Stimulated activated CD4-positive, alpha-beta T cell treated with anti-CD3 and anti-CD28 coated beads, Interleukin-4, amount 100 ng/mL, for 24 hours (primary cell): ENCODE measurements around the gene LRRC4C.

Experiments
- DNase-seq: peaks from one replicate; pipeline ENCODE4 v3.0.0-alpha.2; 2020

The LRRC4C gene

DNA sequence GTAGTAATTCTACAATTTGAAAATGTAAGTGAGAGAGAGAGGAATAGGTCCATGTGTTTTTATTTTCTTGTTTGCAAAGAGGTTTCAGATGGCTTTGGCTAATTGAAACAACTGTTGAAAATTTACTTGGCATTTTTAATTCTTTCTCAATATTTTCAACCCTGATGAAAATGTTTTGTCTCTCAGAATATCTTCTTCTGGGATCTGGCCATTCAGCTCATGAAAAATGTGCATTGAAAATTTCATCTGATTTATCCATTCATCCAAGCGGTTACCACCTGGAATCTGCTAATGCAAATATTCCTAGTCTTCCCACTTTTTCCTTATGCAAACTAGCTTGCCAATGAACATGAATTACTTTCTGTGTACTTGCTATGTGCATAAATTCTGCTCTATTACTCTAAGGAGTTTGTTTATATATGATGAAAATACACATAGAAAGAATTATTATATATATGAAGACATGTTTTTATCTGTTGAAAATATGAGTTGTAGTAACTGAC is 621.2 kb downstream of the LRRC4C start:
- no peak for DNase-seq

DNA sequence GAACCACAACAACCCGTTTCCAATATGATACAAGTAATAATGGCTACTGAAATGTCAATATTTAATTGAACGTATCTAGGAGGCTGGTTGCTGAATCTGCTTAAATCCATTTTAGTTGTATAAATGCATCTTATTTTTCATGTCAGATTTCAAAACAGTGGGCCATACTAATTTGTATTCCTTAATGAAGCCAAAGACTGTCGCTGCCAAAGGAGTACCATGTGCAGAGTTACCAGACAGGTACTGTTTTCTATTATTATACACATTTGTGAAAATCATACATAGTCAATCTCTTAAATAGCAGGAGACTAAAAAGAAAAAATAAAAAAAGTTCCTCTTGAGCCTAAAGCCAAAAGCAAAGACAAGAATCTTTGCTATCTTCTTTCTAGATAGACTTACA is 632.3 kb downstream of the LRRC4C start:
- DNase-seq, result no peak

DNA sequence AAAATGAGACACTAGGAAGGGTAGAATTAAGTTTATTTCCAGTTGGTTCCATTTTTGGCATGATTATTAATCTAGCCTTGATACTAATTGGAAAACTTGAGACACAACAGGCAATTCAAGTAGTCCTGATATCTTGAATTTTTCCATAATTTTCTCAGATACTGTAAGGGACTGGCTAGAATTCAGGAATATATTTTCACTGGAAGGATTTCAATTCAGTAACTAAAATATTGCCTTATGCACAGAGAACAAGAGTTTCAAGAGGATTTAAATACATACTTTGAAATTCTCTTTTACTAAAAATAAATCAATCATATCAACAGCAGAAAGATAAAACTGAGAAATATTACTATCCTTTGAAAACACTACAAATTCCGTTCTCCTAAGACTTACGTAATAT is 632.9 kb downstream of the LRRC4C start:
- no peak for DNase-seq

DNA sequence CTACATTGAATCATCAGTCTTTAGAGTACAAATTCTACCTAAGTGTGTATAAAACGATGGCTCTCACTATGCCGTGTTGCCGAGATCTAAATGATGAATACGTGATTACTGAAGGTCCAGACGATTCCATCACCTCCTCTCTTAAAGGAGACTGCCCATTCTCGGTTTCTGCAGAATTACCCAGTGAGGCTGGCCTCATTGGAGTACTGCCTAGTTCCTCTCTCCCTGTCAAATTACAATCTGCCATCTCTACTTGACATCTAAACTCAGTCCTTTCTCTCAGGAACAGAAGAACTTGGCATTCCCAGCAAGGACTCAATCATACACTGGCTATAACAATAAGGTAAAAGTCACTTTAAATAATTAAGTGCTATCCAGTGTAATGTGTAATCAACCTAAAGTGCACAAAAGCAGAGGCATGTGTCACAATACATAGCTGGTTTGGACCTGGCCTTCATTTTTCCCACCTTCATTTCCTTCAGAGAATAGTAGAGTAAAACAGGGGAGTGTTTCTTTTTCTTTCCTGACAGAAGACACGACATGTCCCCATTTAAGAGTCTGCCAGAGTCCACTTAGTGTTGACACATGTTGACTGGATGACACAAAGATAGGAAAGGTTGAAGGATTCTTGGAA is 634.1 kb downstream of the LRRC4C start:
- no peak for DNase-seq

DNA sequence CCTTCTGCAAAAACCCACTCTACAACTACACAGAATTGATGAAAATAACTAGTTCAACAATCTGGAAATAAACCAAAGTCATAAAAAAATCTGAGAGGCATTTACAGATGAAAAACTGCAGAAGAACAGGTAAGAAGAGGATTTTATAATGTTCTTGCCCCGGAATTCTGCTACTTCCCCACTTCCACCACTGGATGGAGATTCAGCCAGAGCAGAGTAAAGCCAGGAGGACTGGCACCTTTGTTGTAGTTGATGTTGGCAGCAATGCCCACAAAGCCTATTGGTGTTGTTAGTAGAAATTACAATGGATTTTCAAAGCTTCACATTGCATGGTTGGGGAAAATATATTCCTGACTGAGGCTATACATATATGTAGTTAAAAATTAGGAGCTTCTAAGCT is 640.2 kb downstream of the LRRC4C start:
- no peak for DNase-seq

DNA sequence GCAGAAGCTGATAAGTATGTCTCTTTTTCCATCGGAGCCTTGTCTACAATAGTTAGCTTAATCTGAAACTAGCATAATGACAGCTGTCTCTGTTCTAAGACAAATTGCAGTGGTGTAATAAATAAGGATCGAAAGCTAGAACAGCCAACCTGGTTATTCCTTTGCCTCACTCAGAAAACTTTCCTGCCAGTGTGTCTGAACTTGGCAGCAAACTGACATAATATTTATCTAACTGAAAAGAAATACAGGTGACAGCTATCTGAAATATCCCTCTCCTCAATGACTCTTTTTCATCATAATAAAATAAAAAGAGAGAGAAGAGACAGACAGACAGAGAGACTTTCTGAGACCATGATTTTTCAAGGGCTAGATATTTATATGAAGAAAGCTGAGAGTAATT is 642.5 kb downstream of the LRRC4C start:
- DNase-seq, result no peak

DNA sequence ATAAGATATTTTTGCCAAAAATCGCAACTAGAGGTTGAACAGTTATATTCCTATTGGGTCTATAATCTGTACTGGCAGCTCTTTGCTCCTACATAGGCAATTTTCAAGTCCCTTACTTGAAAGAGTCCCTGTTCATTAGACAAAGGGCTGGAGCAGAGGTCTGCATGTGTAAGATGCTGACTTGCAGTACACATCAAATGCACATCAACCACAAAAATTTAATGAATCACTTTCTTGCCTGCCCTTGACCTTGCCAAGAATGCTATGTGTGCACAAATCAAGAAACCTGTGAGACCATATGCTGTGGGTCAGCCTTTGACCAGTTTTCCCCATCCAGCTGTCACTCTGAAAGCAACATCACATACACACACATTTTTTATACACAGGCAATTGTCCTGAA is 661.5 kb downstream of the LRRC4C start:
- DNase-seq, result no peak

DNA sequence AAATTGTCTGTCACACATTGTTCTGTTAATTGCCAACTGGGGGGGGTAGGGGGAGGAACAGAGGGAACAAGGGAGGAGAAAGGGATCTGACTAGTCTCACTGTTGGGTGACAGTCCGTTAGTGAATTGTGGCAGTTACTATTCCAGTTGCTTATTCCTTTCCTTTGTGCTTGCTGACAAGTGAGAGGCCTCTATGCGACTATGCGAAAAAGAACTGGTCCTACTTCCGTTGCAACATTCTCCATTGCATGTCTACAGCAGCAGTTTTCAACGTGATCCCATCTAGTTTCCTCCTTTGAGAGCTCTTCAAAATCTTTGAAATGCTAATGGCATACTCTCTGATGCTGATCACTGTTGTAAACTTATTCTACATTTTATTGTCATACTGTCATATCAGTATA is 672.2 kb downstream of the LRRC4C start:
- no peak for DNase-seq

DNA sequence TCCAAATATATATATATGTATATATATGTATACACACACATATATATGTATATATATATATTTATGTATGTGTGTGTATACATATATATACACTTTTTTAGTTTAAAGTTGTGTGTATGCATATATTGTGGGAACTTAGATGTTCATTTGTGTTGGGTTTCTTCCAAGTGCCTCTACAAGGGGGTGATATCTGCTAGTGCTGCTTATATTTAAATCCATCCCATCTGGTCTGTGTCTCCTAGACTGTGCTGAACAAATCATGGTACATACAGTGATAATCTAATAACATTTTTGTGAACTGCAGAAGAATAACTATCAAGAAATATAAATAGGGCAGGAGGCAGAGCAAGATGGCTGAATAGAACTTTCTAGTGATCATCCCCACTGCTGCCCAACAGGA is 696.4 kb downstream of the LRRC4C start:
- no peak for DNase-seq

DNA sequence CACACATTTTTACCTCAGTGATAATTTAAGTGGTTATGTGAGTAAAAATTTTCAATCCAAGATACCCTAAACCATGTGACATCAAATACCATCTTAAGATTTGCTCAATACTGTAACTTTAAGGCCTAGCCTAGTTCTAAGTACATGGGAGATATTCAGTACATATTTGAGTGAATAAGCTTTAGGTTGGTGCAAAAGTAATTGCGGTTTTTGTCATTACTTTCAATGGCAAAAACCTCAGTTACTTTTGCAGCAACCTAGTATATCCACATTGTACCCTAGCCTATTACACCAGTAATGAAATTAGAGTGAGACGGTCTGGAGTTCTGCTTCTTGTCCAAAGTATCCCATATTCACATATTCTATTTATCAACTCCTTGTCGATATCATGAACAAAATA is 700.1 kb downstream of the LRRC4C start:
- no peak for DNase-seq

DNA sequence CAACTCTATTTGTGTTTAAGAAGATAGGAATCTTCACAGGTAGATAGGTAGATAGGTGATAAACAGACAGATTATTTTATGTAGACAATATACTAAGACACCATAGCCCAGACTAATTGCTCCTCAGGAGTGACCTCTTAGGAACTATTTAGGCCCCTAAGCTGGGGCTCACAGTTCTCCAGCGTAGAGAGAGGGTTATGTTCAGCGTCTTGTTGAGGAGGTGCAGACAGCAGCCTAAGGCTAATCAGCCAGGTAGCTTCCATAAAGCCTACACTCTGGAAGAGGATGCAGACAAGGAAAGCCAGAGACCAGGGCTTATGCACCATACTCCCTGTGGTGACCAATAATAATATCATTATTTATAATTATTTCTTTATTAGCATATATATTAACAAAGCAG is 705.2 kb downstream of the LRRC4C start:
- DNase-seq, result no peak

DNA sequence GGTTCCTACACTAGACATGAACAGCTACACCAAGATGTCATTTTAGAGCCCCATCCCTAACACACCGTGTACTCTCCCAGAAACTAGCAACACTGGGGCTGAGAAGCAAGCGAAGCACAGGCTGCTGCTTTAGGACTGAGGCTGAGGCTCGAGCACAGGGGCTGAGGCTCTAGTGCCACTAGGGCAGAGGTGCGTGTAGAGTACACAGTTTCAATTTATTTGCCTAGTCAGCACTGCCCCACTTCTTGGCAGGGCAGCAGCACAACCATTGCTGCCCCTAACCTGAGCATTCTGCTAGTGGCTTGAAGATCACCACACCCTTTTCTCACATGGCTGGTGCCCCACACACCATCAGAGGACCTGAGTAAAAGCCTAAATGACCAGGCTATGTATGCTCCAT is 713.2 kb downstream of the LRRC4C start:
- no peak for DNase-seq

DNA sequence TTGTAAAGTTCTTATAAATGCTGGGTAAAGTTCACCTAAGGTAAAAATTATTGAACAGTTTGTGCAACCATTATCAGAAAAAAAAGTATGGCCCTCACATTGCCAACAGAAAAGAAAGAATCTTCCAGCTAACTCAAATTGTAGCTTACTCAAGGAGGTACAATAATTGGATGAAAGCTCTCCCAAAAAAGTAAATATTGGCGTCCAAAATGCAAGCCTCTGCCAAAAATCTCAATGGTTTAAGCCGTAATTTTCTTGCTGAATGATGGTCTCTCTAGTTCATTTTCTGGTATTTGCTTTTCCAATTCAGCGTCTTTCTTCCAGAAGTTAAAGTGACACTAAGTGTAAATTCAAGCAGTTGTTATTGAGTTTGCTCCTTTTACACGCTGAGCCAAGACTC is 727.3 kb downstream of the LRRC4C start:
- no peak for DNase-seq

DNA sequence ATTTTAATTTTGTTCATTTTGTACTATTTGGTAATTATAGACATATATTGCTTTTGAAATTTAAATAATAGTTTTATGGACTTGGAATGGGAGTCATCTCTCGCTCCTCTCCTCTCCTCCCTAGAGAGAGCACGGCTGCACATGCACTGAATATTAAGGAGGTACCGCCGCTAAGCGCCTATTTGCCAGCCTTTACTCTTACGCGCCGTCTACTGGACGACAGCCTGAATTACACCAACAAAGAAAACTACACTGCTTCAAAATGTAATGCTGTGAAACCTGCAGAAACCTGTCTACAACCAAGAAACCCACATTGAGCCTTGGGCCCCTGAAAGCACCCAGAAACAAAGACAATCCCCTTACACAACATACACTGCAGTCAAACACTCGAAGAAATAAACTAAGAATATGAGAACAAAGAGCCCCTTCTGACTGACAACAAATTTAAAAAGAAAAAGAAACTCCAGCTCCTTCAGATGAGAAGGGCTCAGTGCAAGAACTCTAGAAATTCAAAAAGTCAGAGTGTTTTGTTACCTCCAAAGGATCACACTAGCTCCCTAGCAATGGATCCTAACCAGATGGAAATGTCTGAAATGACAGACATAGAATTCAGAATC is 737.2 kb downstream of the LRRC4C start:
- no peak for DNase-seq

DNA sequence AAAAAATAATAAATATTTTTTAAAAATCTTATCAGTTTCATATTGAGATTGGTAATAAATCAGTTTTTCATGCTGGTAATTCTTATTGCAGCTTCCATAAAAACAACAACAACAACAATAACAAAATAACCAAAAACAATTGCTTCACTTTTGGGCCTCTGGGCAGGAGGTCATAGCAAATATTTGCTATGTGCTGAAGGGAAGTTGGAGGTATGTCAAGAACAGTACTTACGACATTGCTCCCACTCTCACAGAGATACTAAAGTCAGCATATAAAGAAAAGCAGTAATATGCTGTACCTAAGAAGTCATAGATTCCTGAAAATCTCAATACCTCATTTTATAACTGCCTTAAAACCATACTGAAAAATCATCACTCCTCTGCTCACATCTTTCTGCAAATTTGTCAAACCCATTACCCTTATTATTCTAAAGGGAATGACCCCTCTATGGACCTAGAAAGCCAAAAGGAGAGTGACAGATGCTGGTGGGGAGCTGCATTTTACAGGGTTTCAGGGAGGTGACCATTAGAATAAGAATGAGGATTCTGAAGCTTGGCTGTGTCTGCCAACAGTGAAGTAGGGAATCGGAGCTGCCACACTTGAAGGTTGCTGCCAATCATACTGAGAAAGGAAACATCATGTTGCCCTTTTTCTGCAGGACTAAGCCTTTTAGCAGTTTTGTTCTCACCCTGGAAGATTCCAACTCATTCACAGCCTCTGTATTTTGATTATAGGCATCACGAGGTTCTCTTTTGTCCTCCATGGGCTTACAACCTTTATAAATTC is 742.9 kb downstream of the LRRC4C start:
- no peak for DNase-seq

DNA sequence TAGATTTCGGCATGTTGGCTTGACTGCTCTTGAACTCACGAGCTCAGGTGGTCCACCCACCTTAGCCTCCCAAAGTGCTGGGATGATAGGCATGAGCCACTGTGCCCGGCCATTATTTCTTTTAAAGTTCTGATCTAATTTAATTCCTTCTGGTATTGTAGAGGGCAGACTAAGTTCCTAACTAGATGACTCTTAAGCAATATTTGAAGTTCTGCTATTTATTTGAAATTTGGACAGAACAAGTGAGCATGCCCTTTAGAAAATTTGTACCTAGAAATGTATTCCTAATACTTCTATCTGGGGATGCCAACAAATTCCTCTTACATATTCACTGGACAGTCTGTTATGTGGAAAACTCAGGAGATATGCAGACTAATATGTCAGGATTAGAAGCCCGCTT is 746.4 kb downstream of the LRRC4C start:
- no peak for DNase-seq

DNA sequence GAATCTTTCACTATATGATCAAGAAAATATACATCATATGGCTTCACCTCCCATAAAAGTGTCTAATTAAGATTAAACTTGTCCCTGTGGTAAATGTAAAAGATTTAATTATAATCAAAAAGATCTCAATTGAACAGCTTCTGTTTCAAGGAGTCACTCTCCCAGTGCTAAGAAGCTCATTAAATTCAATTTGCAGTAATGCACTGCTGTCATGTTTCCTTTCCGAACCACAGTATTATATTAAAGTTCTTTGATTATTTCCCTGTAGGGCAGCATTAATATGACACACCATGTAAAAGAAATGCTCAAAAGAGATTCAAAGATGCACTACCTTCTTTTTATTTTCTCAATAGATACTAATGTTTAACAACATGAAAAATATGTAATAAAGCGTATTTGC is 758.4 kb downstream of the LRRC4C start:
- DNase-seq, result no peak

DNA sequence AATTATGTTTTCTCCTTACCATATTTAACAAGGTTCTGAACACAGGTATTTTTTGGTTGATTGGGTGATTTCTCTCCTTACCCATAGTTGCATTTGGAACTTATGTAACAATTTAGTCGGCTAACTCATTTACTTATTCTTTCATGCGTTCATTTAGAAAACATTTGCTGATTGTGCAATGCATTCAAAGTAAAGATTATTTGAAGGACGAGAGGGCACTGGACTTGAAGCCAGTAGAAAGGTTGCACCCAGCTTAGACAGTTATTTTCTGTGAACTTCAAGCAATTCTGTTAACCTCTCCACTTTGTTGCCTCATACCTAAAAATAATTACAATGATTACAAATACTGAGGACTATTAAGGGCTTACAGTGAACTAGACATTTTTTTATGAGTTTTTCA is 769.6 kb downstream of the LRRC4C start:
- no peak for DNase-seq

DNA sequence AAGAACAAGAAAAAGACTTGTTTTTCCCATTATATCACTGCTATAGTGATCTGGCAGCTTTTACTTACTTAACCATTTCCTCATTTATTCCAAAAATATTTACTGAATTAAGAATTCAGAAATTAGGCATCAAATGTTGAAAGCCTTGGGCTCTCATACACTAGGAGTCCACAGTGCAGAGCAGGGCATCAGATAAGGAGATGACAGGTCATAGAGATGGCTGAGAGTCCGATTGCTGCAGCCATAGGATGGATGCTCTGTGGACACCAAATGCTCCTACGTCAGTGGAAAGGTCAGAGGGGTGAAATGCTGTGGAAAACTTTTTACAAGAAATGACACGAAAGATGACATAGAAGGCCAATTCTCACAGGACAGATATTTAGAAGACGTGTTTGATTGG is 771.1 kb downstream of the LRRC4C start:
- no peak for DNase-seq

DNA sequence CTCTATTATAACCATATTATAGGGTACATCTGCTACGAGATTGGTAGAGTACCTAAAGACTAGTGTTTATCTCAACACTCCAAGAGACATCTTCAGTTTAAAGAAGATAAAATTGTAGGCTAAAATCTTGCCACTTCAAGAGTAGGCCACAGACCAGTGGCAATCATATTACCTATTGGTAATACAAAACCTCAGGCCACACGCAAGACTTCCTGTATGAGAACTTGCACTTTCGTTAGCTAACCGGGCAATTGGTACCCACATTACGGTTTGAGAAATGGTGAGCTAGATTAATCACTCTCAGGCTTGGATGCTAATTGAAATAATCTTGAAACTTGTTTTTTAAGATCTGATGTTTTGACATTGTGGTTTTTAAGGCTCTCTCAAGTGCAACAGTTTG is 772.7 kb downstream of the LRRC4C start:
- DNase-seq, result no peak

DNA sequence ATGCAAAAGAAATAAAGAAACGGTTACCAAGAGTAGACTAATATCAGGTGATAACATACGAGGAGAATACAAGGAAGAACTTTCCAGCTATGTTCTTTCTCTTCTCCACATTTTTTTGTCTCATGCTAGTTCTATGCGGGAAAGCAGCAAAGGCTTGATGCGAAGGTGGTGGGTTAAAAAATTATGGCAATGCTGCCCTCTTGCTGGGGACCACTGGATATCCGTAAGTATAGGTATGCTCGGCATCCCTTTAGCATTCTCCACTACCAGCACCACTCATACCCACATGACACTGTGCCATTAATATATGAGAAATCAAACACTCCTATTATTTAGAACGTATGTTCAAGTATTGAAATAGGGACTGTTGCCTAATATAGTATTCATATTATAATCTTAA is 776.4 kb downstream of the LRRC4C start:
- DNase-seq, result no peak

DNA sequence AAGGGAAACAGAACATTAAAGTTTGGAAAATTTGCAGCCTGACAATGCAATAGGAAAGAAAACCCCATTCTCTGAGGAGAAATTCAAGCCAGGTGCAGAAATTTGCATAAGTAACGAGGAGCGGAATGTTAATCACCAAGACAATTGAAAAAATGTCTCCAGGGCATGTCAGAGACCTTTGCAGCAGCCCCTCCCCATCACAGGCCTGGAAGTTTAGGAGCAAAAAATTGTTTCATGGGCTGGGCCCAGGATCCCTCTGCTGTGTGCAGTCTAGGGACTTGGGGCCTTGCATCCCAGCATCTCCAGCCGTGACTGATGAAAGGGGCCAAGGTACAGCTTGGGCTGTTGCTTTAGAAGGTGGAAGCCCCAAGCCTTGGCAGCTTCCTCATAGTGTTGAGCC is 780.2 kb downstream of the LRRC4C start:
- no peak for DNase-seq

DNA sequence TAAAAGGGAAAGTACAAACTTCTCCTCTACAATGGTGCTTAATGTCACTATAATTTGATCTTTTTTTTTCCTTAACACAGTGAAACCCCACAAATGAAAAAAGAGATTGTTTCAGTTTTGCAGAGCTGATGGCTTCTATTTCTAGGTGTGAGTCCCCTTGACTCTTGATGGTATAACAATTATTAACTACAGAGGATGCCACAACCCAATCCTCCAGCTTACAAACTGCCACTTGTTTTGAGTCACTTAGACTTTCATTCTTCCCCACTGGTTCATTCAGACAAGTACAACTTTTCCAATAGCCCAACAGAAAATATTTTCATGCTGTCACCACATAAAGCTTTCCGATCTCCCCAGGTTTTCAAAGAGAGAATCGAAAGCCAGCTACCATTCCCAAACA is 812.2 kb downstream of the LRRC4C start:
- no peak for DNase-seq

DNA sequence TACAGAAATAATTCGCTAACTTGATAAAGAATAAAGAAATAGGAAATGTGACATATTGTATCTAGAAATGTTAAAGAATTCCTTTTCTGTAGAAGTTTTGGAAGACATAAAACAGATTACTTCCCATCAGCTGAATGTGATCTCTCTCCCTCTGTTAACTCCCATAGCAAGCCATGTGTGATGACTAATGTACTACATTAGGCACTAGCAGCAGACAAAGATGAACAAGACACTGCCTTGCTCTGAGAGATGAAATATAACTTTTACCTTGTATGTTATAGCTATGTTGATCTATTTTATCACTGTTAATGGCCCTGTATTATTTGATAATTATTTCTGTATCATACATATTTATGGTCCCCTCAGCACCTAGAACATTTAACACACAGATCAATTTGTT is 817.2 kb downstream of the LRRC4C start:
- no peak for DNase-seq
